Lower lobe of right lung (tissue), 2 donors: ENCODE measurements around the gene FBXO34. TPM values are rescaled to one million over a fixed set of nuclear protein-coding genes. Genes with fewer than 3 reads are reported as not detected.

Experiments
- ATAC-seq, 2 donors: fragments of 200-7000 bp; cut with Tn5 transposase; one replicate each; pipeline ENCODE4 v1.9.1; 2020 to 2022; ENCODE audit warnings: mild to moderate bottlenecking in 2 of 2, moderate library complexity in 2 of 2
- DNase-seq: peaks from one replicate; pipeline ENCODE4 v3.0.0-alpha.2; 2020
- H3K27ac ChIP-seq: fragments of 200-600 bp; one replicate; pipeline ENCODE4 v1.8.0; 2022
- H3K27me3 ChIP-seq: fragments of 200-600 bp; one replicate; pipeline ENCODE4 v1.8.0; 2022; ENCODE audit warnings: low read depth
- H3K36me3 ChIP-seq: fragments of 200-600 bp; one replicate; pipeline ENCODE4 v1.8.0; 2022; ENCODE audit warnings: mild to moderate bottlenecking
- H3K4me1 ChIP-seq: fragments of 200-600 bp; one replicate; pipeline ENCODE4 v1.8.0; 2022
- H3K4me3 ChIP-seq: fragments of 200-600 bp; one replicate; pipeline ENCODE4 v1.8.0; 2022; ENCODE audit warnings: mild to moderate bottlenecking
- H3K9me3 ChIP-seq: fragments of 200-600 bp; one replicate; pipeline ENCODE4 v1.8.0; 2022
- CTCF ChIP-seq: fragments of 200-600 bp; IDR thresholded peaks from one replicate; pipeline ENCODE4 v1.8.0; 2022; ENCODE audit warnings: antibody characterized with exemption, mild to moderate bottlenecking
- intact Hi-C: fragments of 100-400 bp; cut with DNase I; formaldehyde crosslinking; loops from one replicate; pipeline ENCODE4 v1.11.0; 2022
- total RNA-seq: library from RNA; stranded (reverse); fragmentation: NEBNext Ultra II Directional; extraction: Animal tissue kit (Norgen Biotek cat#: 25700); gene quantifications from one replicate; pipeline ENCODE4 v1.2.1, GENCODE V29; 2021
- donor health status: DM: no; HTN: yes; CAD: no; lungs with severe emphysema.

Gene FBXO34
- total RNA-seq, 1 donor from 2014 or later: 34.7 TPM

DNA sequence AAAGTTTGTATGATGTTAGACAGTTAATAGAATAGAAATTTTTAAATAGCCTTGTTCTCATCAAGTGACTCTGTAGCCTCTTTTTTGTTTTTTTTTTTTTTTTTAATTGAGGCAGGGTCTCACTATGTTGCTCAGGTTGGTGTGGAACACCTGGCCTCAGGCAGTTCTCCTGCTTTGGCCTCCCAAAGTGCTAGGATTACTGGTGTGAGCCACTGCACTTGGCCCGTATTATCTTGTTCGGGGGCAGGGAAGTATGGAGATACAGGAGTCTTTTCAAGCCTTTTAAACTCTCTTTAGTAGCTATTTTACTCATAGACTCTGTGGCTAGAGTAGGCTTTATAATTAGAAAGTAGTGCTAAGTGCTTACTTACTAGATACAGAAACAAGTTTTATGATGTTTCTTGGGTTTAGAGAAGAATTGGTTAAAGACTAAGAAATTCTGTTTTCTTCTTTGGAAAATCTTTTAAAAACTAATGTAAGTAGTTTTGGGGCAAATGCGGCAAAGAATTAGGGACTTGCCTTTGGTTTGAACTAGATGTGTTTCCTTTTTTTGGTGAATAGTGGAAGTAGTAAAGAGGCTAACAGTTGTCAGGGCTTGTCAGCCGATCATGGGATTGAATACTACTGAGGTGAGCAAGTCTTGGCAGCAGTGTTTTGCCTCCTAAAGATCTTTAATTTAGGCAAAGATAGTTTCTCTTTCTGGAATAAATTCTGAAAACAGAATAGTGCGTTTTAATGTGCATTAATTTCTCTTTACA is 31.3 kb downstream of the FBXO34 start:
- Histone ChIP-seq H3K9me3 (no peaks in the 10 kb centered on the region), H3K4me1 (peaks cover 74% of the 10 kb centered on the region), H3K36me3 (no peaks in the 10 kb centered on the region), H3K27me3 (no peaks in the 10 kb centered on the region), H3K4me3 (no peak overlapping the region), H3K27ac (no peak overlapping the region)
- no peak for ATAC-seq
- intact Hi-C loops: no loop called here
- TF ChIP-seq CTCF: no peak
- DNase-seq: no peak

GRCh38 chr14:55303125-55303499 is 31.9 kb downstream of the FBXO34 start:
- Histone ChIP-seq H3K4me1 (peaks cover 76% of the 10 kb centered on the region), H3K27ac (no peak overlapping the region)
- intact Hi-C loops: no loop called here

GRCh38 chr14:55303691-55304145 is 32.5 kb downstream of the FBXO34 start:
- no peak for TF ChIP-seq CTCF
- DNase-seq (no peak), ATAC-seq (peak in 1 of 2 donors; percentile 44)
- H3K27me3 ChIP-seq: no peaks in the 10 kb centered on the region
- H3K36me3 ChIP-seq: no peaks in the 10 kb centered on the region
- H3K27ac ChIP-seq: peak overlapping the region; percentile 0
- intact Hi-C loops: no loop called here
- H3K9me3 ChIP-seq: no peaks in the 10 kb centered on the region
- H3K4me1 ChIP-seq: peaks cover 81% of the 10 kb centered on the region
- no peak overlapping the region for H3K4me3 ChIP-seq

More at GRCh38 chr14:55303125-55303499, 31.9 kb downstream of the FBXO34 start:
- Histone ChIP-seq H3K36me3 (no peaks in the 10 kb centered on the region), H3K27me3 (no peaks in the 10 kb centered on the region), H3K4me3 (no peak overlapping the region), H3K9me3 (no peaks in the 10 kb centered on the region)
- ATAC-seq: no peak
- TF ChIP-seq CTCF: no peak
- DNase-seq: no peak

DNA sequence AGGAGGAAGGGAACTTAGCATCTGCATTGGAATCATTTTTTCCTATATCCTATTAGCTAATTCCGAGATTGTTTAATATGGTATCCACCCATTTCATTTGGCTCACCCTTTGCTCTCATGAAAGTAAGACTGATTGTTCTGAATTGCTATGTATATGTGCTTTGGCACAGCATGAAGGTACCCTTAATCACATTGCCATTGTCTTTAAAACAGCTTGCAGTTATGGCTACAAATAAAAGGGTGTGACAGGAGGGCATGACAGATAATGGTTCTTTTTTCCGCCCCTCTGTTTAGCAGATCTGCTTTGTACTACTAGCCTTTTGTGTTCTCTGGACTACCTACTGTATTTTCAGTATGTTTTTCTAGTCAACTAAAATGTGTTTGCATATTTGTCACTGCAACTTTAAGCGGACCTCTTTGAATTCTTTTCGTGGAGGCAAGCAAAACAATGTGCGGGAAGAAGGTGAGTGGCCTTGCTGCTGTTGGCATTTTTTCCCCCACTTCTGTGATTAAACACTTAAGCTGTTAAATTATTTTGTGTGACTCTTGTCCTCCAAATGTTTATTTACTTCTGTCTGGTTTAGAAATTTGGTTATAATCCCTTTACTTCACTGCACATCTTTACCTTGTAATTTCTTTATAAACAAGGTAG is 35.8 kb downstream of the FBXO34 start:
- DNase-seq (no peak), ATAC-seq (peak in 1 of 2 donors; percentile 69)
- TF ChIP-seq CTCF: no peak
- no peaks in the 10 kb centered on the region for H3K27me3 ChIP-seq
- intact Hi-C loops: no loop called here
- H3K36me3 ChIP-seq: no peaks in the 10 kb centered on the region
- H3K4me1 ChIP-seq: peaks cover 68% of the 10 kb centered on the region
- H3K4me3 ChIP-seq: no peak overlapping the region
- H3K27ac ChIP-seq: no peak overlapping the region
- peaks cover 1% of the 10 kb centered on the region for H3K9me3 ChIP-seq

DNA sequence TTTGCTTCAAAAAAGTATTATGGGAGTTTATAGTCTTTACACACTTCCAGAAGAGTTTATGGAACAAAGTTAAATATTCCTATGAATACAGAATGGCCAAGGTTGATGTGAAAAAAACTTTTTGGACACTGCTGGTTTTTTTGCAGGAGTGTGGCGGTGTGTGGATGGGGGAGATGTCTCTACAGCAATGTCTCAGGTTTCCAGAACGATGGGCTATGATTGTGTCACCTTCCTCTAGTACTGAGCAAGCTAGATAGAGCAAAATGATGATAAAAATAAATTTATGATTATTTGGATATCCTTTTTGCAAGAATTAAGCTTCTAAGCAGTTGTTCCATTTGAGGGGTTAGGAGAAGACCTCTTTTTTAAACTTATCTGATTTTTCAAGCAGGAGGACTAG is 37.9 kb downstream of the FBXO34 start:
- H3K27ac ChIP-seq: no peak overlapping the region
- no peak for ATAC-seq

More for the DNA sequence above, 37.9 kb downstream of the FBXO34 start:
- no peaks in the 10 kb centered on the region for H3K27me3 ChIP-seq
- DNase-seq: no peak
- intact Hi-C loops: no loop called here
- peaks cover 11% of the 10 kb centered on the region for H3K9me3 ChIP-seq
- H3K36me3 ChIP-seq: no peaks in the 10 kb centered on the region
- TF ChIP-seq CTCF: no peak
- peaks cover 47% of the 10 kb centered on the region for H3K4me1 ChIP-seq
- H3K4me3 ChIP-seq: no peak overlapping the region
